NAMALWA (cell line): ENCODE measurements around the gene ASTN2.

ENCODE experiments used
- DNase-seq: peaks from one replicate; pipeline ENCODE4 v3.0.0-alpha.2; 2015; ENCODE audit warnings: low spot score

The ASTN2 gene

GRCh38 chr9:117368684-117369230 is 46.1 kb downstream of the ASTN2 start:
- no peak for DNase-seq

GRCh38 chr9:117365438-117365837 is 49.4 kb downstream of the ASTN2 start:
- no peak for DNase-seq

- no peak for DNase-seq
These were observed 51.9 kb downstream of the ASTN2 start for GRCh38 chr9:117363006-117363405.

- no peak for DNase-seq
These were observed 54.9 kb downstream of the ASTN2 start for GRCh38 chr9:117359910-117360309.

- DNase-seq = no peak
These were observed 59.3 kb downstream of the ASTN2 start for GRCh38 chr9:117355542-117355941.

GRCh38 chr9:117354997-117355396 is 59.9 kb downstream of the ASTN2 start:
- DNase-seq = no peak

- DNase-seq = no peak
These were observed 60.5 kb downstream of the ASTN2 start for GRCh38 chr9:117354244-117354847.

GRCh38 chr9:117344892-117345660 is 69.8 kb downstream of the ASTN2 start:
- DNase-seq = no peak

GRCh38 chr9:117343427-117343826 is 71.4 kb downstream of the ASTN2 start:
- no peak for DNase-seq

- DNase-seq = no peak
These were observed 73.7 kb downstream of the ASTN2 start for GRCh38 chr9:117341151-117341550.

GRCh38 chr9:117340422-117340821 is 74.4 kb downstream of the ASTN2 start:
- no peak for DNase-seq

- DNase-seq = no peak
These were observed 78.9 kb downstream of the ASTN2 start for GRCh38 chr9:117335837-117336433.

GRCh38 chr9:117334101-117334500 is 80.8 kb downstream of the ASTN2 start:
- no peak for DNase-seq

GRCh38 chr9:117325831-117326230 is 89.0 kb downstream of the ASTN2 start:
- no peak for DNase-seq

- DNase-seq = no peak
These were observed 89.6 kb downstream of the ASTN2 start for GRCh38 chr9:117325110-117325731.

- DNase-seq = no peak
These were observed 91.5 kb downstream of the ASTN2 start for GRCh38 chr9:117323390-117323789.

GRCh38 chr9:117317192-117317591 is 97.7 kb downstream of the ASTN2 start:
- no peak for DNase-seq

- DNase-seq = no peak
These were observed 99.6 kb downstream of the ASTN2 start for GRCh38 chr9:117315236-117315635.

- DNase-seq = no peak
These were observed 100.9 kb downstream of the ASTN2 start for GRCh38 chr9:117313989-117314388.

- DNase-seq = no peak
These were observed 107.2 kb downstream of the ASTN2 start for GRCh38 chr9:117307701-117308100.

GRCh38 chr9:117306032-117306431 is 108.8 kb downstream of the ASTN2 start:
- DNase-seq = no peak

GRCh38 chr9:117305454-117305853 is 109.4 kb downstream of the ASTN2 start:
- no peak for DNase-seq

GRCh38 chr9:117304549-117304948 is 110.3 kb downstream of the ASTN2 start:
- DNase-seq = no peak
